NCI-H2029 (cell line): ENCODE data around the gene CD248.
"Not testable (repeated sequence)": the region's sequence is repeated elsewhere in the genome, so short reads cannot be mapped to it uniquely, and the experiment has no call there.

ENCODE experiments used
- DNase-seq: peaks from one replicate; lab custom pipeline; 2025; lab: John Stamatoyannopoulos, UW

Gene CD248

DNA sequence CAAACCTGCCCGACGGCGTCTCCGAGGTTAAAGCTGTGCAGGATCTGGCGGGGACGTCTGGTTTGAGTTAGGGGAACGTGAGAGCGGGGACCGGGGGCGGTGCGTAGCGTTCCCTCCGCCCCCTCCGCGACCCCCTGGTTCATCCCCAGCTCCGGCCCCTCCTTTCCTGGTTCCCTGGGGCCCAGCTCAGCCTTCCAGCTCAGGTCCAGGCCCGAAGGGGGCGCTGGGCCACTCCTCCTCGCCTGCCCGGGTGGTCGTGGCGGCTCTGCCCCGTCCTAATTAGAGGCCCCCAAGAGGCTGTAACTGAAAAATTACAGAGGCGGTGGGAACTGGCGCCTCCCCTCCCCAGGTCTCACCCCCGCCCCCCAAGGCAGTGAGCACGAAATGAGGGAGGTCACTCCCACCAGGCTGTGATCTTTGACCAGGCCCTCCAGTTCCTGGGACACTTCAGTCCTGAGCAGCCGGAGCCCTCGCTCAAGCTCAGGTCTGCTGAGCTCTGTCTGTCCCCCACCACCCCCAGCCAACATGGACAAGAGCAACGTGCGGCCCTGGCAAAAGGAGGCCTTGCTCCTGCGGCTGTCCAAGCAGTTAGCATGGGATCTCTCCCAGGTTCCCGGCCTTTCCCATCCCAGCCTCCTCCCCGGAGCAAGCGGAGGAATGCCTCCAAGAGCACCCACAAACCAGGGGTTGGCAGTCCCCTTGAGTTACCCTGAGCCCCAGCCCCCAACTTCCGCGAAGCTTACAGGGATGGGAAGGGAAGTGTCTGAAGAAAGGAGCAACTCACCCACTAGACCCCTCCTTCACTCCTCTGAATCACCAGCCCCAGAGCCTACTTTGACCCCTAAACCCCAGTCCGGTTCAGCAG is 3.3 kb downstream of the CD248 start:
- no peak for DNase-seq

DNA sequence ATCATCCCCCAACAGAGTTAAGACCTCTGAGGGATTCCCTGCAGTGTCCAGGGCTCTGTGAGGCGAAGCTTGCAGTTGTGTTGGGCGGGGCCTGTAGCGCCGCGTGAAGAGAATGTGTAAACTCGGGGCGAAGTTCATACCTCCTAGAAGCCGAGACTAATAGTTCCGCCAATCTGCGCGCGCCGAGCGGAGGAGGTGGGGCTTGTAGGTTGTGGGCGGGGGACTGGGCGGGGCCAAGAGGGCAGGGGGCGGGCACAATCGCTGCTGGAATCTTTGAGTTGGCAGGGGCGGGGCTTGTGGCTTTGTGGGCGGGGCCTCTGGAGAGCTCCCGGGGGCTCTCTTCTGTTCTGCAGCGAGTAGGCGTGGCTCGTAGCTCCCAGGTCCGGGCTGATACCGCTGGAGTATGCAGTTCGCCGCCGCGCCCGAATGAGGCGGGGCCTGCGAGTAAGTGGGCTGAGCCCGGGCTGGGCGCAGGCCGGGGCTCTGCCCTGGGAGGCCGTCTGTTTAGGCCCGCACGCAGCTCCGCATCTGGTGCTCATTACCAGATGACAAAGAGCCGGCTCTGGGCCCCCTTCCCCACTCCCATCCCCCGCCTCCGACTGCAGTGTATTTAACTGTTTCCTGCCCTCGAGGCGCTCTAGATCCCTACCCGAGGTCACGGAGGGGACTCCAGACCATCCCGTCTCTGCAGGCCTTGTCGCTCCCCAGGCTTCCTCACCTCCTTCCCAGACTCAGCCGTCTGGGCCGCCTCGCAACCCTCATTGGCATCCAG is 4.1 kb downstream of the CD248 start:
- peak; percentile 94 for DNase-seq

DNA sequence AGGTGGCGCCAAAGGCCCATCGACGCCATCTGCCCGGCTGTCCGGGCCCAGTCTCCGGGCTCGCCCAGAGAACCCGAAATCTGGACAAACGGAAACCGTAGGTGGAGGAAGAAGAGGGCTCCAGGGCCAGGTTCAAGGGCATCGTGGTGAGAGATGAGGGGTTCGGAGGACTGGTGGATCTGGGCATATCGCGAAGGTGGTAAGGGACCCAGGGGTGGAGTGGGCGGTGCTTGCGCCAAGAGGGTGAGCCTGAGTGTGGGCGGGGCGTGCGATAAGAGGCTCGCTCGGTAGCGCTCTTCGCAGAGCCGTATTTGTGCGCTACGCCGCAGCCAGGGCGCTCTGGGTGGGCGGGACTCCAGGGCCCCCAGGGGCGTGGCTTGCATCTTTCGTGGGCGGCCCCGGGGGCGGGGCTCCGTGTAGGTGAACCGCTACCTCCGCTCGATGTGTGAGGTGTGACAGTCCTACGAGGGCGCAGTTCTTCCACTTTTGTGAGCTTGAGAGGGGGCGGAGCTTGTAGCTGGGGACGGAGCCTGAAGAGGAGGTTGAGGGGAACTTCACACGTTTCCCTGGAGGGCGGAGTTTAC is 4.8 kb downstream of the CD248 start:
- DNase-seq = peak; percentile 91

DNA sequence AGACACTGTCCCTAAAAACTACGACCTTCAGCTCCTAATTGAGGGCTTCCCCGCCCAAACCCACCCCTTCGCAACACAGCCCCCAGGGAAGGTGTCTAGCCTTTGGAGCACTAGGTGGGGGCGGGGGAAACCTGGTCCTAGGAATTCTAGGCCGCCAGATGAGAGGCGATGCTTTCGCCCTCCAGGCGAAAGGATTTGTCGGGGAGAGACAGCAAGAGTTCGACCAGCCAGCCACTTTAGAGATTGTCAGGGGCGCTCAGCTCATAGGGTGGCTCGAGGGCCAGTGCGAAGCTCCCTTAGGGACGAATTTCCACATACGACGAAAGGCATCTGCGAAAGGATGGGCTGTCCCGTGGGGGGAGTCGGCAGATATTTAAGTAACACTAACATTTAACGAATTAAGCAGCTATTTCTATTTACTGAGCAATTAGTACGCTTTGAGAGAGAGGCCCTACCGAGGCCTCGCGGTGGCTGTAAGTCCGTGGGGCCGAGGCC is 5.3 kb downstream of the CD248 start:
- DNase-seq = no peak

DNA sequence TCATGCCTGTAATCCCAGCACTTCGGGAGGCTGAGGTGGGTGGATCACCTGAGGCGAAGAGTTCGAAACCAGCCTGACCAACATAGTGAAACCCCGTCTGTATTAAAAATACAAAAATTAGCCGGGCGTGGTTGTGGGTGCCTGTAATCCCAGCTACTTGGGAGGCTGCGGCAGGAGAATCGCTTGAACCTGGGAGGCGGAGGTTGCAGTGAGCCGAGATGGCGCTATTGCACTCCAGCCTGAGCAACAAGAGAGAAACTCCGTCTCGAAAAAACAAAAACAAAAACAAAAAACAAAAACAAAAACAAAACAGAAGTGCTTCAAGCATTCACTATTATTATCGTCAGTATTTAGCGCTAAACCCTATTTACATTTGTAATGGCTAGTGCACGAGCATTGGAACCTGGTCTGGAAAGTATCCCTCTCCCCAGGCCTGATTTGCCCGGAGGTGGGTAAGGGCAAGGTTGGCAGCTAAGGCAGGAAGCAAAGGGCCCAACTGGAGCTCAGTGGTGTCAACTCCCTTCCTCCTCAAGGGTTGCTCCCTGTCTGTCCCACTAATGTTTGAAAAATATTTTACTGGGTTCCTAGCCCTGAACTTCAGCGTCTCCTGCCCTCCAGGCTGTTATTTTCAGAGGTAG is 5.9 kb downstream of the CD248 start:
- DNase-seq = not testable (repeated sequence)

DNA sequence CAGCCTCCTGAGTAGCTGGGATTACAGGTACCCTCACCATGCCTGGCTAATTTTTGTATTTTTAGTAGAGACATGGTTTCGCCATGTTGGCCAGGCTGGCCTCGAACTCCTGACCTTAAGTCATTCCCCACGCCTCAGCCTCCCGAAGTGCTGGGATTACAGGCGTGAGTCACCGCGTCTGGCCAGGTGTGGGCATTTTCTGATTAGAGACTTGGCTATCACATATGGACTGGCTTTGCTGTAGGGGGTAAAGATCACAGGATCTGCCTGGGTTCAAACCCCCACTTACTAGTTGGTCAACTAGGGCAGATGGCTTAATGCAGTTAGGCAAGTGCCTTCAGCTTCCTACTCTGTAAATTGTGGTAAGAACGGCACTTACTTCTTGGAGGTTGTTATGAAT is 6.5 kb downstream of the CD248 start:
- no peak for DNase-seq

DNA sequence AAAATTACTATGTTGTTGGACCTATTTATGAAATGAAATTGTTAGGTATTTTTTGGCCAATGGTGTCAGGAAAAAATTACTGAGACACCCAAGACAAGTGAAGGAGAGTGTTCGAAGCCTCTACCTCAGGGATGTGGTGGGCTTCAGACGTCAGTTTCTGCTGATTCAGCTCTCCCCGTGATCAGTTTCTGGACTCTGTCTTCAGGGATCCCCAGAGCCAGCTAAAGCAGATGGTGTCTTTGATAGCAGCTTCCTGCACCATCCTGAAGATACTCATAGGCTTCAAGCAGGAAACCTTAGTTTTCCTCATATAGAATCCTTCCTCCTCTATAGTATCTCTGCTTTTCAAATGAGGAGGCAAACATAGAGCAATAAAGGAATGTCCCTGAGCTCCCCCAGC is 7.4 kb downstream of the CD248 start:
- no peak for DNase-seq

DNA sequence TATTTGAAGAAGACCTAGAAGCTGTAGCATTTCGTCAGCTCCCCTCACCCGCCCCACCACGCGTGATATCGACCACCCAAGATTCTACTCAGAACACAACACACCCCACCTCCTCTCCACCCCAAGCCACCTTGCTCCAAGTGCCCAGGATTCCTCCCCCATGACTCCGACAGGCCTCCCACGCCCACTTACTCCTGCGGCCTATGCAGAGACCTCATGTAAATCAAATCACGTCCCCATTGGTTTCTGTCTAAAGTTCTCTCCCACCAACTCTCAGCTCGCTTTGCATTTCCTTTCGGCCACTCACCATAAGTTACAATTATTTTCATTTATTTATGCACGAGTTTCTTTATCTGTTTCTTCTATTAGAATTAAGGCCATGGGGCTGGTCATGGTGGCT is 14.2 kb downstream of the CD248 start:
- no peak for DNase-seq

DNA sequence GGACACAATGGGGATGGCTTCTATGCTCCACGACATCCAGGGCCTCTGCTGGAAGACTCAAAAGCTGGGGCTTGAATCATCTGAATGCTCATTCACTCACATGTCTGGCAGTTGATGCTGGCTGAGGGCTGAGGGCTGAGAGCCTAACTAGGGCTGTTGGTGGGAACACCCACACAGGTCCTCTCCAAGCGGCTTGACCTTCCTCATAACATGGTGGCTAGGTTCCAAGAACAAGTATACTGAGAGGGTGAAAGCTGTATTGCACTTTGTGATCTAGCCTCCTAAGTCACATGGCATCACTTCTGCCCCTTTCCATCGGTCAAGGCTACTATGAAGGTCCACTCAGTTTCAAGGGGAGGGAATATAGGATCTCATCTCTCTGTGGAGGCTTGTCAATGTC is 17.7 kb downstream of the CD248 start:
- DNase-seq = no peak

DNA sequence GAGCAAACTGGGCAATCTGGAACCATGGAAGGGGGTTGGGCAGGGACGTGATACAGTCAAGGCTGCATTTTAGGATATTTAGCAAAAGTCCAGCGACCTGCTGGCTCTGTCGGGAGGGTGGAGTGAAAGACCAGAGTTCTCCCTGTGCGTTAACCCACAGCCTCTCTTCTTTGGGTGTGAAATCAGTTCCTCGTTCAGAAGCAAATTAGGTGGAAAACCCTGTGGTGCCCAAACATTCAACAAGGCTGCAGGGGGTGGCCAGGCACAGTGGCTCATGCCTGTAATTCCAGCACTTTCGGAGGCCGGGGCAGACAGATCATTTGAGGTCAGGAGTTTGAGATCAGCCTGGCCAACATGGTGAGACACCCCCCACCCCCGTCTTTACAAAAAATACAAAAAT is 19.2 kb downstream of the CD248 start:
- no peak for DNase-seq

DNA sequence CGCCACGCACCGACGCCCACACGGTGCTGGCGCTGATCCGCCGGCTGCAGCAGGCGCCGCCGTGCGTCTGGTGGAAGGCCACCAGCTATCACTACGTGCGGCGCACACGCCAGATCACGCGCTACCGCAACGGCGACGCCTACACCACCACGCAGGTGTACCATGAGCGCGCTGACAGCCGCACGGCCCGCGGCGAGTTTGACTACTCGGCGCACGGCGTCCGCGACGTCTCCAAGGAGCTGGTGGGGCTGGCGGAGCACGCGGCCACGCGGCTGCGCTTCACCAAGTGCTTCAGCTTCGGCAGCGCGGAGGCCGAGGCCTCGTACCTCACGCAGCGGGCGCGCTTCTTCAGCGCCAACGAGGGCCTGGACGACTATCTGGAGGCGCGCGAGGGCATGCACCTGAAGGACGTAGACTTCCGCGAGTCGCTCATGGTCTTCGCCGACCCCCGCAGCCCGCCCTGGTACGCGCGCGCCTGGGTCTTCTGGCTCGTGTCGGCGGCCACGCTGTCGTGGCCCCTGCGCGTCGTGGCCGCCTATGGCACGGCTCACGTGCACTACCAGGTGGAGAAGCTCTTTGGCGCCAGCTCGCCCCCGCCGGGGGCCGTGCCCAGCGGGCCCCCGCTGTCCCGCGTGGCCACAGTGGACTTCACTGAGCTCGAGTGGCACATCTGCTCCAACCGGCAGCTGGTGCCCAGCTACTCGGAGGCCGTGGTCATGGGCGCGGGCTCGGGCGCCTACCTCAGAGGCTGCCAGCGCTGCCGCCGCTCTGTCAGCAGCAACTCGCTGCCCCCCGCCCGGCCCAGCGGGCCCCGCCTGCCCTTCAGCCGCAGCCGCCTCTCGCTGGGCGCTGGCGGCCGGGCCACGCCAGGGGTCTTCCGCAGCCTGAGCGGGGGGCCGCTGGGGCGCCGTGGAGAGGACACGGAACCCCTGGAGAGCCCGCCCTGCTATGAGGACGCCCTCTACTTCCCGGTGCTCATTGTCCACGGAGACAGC is 21.9 kb downstream of the CD248 start:
- DNase-seq = no peak

DNA sequence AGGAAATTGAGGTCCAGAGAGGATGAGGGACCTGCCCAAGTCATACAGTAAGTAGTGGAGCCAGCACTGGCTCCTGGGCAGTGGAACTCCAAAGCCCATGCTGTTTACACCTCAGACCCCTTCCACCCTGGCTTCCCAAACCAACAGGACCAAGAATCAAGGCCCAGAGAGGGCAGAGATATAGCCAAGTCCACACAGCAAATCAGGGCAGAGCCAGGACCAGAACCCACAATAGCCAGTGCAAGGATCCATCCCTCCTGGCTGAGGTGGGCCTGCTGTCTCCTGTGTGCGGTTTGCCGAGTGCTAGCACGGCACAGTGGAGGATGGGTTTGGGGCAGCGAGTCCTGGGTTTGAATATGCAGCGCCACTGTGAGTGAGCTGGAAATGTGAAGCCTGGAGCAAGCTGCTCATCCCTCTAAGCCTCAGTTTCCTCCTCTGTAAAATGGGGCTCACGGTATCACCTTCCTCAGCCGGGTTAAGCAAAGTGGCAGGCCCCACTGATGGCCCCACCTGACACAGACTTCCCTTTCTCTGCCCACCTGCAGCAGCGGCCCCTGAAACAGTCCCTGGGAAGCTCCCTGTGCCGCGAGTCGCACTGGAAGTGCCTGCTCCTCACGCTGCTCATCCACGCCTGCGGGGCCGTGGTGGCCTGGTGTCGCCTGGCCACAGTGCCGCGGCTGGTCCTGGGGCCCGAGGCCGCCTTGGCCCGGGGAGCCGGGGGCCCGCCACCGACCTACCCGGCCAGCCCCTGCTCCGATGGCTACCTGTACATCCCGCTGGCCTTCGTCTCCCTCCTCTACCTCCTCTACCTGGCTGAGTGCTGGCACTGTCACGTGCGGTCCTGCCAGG is 22.8 kb downstream of the CD248 start:
- no peak for DNase-seq

DNA sequence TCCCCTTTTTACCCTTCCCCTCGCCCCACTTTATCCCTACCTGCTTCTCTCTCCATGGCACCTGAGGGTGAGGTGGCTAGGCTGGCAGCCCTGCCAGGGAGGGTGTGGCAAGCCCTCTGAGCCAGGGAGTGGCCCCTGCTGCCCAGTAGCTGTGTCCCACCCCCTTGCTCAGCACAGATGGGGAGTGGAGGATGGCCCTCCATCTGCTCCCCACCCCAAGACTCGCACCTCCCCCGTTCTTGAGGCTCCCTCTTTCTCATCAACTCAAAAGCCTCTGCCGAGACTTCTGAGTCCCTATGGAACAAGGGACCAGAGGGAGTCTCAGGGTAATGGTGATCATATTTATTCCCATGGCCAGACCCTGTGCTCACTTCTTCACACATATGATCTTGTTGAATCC is 23.5 kb downstream of the CD248 start:
- no peak for DNase-seq

DNA sequence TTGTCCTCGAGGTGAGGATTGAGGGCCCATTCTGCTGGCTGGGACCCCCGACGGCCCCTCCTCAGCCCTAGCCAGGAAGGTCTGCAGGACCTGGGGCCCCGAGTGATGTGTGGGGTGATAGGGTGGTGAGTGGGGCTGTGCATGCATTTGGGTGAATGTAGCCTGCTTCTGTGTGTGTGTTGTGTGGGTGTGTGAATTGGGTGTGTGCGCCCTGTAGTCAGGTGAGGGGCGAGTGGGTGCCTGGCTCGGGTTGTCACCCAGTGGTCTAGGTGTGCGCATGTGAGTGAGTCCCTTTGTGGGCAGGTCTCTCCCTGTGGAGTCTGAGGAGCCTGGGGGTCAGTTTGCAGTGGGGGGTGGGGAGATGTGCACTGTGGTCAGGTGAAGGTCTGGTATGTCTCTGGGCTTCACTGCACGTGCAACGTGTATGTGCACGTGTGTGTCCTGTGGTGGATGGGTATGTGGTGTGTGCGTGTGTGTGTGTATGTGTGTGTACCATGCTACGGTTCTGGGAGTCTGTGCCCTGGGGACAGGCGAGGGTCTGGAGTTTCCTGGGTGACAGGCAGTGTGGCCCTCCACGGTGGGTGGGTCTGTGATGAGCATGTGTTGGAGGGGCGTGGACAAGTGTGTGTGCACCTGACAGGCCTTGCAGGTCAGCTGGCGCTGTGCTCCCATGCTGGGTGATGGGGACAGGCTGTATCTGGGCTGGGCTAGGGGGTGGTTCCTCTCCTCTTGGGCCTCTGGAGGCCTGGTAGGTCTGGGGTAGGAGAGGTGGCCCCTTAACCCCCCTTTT is 24.1 kb downstream of the CD248 start:
- DNase-seq = no peak

DNA sequence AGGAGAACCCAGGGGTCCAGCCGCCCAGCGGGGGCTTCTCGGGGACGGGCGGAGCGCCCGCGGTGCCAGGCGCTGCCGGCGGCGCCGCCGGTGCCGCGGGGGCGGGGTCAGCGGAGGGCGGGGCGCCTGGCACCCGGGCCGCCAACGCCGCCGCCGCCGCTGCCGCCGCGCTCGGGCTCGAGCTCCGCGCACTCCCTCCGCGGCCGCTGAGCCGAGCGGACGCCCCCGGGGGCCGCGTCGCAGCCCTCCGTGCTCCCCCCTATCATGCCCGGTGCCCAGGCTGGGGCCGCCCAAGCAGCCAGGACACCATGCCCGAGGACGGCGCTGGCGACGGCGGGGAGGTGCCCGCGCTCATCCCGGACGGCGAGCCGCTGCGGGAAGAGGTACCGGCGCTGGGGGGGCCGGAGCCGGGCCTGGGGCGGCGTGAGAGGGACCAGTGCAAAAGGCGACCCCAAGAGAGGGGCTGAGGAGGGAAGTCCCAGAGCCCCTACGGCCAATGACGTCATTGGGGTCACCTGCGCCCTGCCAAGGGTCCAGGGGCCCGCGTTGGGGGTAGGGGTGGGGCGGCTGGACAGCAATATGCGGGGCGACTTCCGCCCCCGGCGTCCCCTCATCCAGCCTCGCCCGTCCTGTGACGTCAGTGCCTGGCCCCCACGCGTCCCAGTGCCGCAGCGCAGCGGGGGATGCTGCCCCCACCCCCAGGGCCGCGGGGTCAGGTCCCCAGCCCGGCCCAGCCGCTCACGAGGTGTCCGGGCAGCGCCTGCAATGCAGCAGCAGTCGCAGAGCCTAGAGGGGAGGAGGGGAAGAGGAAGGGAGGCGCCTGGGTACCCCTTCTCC is 24.9 kb downstream of the CD248 start, which contains the start of gene TMEM151A:
TMEM151A (plus strand) TSS at position 189 of the 837 bp plus-strand sequence; CDS start at position 309, 120 bp downstream.
- DNase-seq = no peak

DNA sequence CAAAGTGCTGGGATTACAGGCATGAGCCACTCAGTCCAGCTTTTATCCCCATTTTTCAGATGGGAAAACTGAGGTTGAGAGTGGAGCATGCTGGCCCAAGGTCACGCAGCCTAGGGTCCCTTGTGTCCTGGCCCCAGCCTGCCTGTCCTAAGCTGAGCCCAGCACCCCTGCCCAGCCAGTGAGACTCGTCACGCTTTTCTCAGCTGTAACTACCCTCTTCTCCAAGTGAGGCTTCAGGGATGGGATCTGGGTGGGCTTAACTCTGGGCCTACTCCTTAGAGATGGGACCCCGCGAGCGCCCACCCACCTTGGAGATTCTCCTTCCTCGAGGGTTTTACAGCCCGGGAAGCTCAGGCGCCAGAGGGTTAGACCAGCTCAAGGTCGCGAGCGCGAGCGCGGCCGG is 25.5 kb downstream of the CD248 start:
- no peak for DNase-seq

DNA sequence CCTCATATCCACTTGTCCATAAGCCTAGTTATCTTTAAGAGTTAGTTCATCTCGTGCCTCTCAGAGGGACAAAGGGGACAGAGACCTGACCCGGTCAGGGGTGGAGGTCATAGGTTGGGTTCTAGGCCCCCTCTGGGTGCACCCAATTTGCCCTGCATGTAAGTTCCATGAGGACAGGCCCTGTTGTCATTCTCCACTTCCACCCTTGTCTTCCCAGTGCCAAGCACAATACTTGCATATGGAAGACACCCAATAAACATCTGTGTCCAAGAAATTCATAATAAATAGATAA is 26.6 kb downstream of the CD248 start:
- DNase-seq = no peak

DNA sequence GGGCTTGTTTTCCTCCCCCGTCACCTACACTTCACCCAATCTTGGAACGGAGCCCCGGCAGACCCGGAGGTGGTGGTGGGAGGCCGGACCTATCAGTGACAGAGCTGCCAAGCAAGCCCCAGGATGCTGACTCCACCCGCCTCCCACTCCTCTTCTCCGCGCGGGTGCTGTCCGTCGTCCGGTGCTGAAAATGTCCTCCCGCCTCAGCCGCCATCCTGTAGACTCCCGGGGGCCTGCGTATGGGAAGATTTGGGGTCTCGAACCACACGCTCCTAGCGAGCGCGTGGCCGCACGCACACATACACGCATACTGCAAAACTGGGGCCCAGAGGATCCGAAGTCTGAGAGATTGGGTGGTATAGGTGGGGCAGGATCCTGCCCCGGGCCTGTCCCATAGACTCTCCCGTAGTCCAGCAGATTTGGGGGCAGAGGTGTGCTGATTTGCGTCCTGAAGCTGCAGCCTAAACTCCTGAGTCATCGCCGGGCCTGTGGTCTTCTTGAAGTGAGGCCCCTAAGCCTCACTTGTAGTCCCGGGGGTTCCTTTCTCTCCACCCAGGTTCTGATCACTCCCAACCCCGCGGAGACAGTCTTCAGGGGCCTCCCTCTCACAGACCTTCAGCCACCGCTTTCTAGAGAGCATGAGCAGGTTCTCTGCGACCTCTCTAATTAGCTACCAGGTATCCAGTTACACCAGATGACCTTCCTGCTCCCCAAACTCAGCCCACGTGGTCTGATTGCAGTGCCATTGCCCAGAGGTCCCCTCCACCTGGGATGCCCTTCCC is 27.1 kb downstream of the CD248 start:
- DNase-seq = no peak
